Measurements from ENCODE around the gene ADAMTS19. TPM values are rescaled to one million over a fixed set of nuclear protein-coding genes. Genes with fewer than 3 reads are reported as not detected.
A peak's percentile ranks its signal among the peaks of the same experiment; 100 is the strongest.

ADAMTS19 gene
- total RNA-seq, 1 donor from 2014 or later, result under 0.01 TPM

DNA sequence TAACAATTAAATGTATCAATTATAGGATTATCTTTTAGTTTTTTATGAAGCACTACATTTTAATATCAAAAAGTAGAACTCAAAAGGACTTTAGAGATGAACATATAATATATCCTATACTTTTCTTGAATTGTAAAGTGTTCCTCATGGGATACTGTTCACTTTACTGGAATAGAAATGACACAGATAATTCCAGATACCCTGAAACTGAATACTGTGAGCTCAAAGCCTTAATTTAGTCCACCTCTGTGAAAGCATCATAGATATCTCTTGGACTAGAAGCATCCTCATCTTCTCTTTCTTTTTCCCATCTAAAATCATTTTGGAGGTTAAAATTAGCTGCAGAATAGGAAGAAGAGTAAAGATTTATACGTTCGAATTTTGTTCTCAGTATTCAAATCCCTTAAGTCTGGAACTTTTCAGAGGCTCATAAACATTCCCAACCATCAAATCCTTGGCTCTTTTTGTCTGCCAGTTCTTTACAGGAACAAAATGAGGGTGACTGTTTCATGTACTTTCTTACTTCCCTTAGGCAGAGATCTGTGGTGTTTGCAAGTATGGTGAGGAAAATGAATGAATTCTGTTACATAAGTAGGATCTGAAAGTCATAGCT, 49.4 kb downstream of the ADAMTS19 start:
- Histone ChIP-seq H3K27me3 (ENCODE audit: control insufficient read depth, insufficient read depth, low read length) (no peaks in the 10 kb centered on the region), H3K36me3 (ENCODE audit: control insufficient read depth, insufficient read depth, low read length) (no peaks in the 10 kb centered on the region), H3K4me3 (ENCODE audit: low read depth, low read length) (no peak overlapping the region)
- no peak for FAIRE-seq
- TF ChIP-seq, protein P1, sequence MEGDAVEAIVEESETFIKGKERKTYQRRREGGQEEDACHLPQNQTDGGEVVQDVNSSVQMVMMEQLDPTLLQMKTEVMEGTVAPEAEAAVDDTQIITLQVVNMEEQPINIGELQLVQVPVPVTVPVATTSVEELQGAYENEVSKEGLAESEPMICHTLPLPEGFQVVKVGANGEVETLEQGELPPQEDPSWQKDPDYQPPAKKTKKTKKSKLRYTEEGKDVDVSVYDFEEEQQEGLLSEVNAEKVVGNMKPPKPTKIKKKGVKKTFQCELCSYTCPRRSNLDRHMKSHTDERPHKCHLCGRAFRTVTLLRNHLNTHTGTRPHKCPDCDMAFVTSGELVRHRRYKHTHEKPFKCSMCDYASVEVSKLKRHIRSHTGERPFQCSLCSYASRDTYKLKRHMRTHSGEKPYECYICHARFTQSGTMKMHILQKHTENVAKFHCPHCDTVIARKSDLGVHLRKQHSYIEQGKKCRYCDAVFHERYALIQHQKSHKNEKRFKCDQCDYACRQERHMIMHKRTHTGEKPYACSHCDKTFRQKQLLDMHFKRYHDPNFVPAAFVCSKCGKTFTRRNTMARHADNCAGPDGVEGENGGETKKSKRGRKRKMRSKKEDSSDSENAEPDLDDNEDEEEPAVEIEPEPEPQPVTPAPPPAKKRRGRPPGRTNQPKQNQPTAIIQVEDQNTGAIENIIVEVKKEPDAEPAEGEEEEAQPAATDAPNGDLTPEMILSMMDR (IDR thresholded peaks at IDR 0.05; ENCODE audit: insufficient read depth, low read length, severe bottlenecking), result no peak
- no peak for DNase-seq (ENCODE audit: low read depth)

DNA sequence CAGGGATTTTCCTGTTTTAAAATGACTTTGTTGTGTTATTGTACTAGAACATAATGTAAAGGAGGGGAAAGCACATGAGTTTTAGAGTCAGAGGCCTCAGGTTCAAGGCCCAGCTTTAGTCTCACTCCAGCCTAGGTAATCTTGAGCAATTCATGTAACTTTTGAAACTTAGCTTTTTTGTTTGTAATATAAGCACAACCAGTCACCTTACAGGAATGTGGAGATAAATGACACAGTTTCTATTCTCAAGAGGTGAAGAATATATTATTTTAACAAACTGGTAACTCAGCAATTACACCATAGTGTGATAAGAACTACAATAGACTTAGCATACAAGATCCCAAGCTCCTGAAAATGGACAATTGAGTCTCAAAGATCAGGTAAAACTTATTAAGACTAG, 51.2 kb downstream of the ADAMTS19 start:
- peak; percentile 58 for DNase-seq (ENCODE audit: low read depth)
- Histone ChIP-seq H3K4me3 (ENCODE audit: low read depth, low read length) (no peak overlapping the region), H3K27me3 (ENCODE audit: control insufficient read depth, insufficient read depth, low read length) (no peaks in the 10 kb centered on the region), H3K36me3 (ENCODE audit: control insufficient read depth, insufficient read depth, low read length) (no peaks in the 10 kb centered on the region)
- FAIRE-seq, result no peak
- TF ChIP-seq, protein P1 (IDR thresholded peaks at IDR 0.05; ENCODE audit: insufficient read depth, low read length, severe bottlenecking), result no peak

DNA sequence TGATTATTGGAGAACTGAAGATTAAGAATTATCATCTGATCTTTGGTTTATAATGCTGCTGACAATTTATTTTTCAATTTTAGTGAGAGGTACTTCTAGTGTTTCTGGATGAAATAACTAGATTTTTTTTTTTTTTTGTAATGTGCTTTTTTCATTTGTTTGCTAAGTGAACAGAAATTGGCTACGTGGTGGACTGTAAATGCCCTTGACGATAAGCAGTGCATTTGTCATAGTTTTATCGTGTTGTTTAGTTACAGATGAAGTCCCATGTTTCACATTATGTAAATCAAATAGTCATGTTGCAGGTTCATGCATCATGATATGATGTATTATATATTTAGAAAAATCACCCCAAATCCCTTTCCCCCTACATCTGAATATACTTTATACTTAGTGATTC, 81.0 kb downstream of the ADAMTS19 start:
- no peak for DNase-seq (ENCODE audit: low read depth)
- Histone ChIP-seq H3K27me3 (ENCODE audit: control insufficient read depth, insufficient read depth, low read length) (no peaks in the 10 kb centered on the region), H3K4me3 (ENCODE audit: low read depth, low read length) (no peak overlapping the region), H3K36me3 (ENCODE audit: control insufficient read depth, insufficient read depth, low read length) (no peaks in the 10 kb centered on the region)
- FAIRE-seq, result no peak
- TF ChIP-seq, protein P1 (IDR thresholded peaks at IDR 0.05; ENCODE audit: insufficient read depth, low read length, severe bottlenecking), result no peak

DNA sequence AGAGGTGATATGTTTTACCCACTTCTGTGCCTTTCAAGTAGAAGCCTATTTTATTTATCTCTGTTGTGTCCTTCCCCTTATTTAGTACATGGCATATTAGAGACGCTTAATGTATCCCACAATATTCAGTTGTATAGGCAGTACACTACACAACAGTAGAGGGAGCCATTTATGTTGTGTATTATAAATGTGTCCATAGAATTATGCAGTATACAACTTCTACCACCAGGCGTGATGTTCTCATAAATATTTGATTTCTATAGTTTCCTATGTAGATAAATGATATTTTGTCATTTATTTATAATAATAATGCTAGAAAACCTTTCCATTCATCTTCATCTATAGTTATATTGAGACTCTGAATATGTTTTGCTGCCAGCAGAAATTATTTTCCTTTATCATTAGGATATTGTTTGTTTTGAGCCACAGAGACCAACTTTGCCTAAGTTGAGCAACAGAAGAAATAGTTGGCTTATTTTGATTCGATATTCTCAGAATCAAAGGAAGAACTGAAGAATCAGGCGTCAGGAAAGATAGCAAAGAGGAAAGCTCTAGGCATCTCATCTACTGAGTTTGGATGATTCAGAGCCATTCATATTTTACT, 81.7 kb downstream of the ADAMTS19 start:
- DNase-seq (ENCODE audit: low read depth) (peak; percentile 66), FAIRE-seq (no peak)
- Histone ChIP-seq H3K36me3 (ENCODE audit: control insufficient read depth, insufficient read depth, low read length) (no peaks in the 10 kb centered on the region), H3K4me3 (ENCODE audit: low read depth, low read length) (no peak overlapping the region), H3K27me3 (ENCODE audit: control insufficient read depth, insufficient read depth, low read length) (no peaks in the 10 kb centered on the region)
- TF ChIP-seq, protein P1 (IDR thresholded peaks at IDR 0.05; ENCODE audit: insufficient read depth, low read length, severe bottlenecking), result peak; percentile 38

DNA sequence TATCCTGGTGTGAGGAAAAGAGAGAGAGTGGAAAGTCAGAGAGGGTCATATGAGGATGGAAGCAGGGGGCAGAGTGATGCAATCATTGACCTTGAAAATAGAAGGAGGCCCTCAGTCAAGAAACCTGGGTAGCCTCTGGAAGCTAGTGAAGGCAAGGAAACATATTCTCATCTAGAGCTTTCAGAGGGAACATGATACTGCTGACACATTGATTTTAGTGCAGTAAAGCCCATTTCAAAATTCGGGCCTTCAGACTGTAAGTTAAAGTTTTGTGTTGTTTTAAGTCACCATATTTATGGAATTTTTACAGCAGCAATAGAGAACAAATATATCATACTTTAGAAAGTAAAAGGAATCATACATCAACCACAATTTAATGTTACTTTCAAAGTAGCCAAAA, 87.0 kb downstream of the ADAMTS19 start:
- no peak overlapping the region for H3K4me3 ChIP-seq (ENCODE audit: low read depth, low read length)
- H3K27me3 ChIP-seq (ENCODE audit: control insufficient read depth, insufficient read depth, low read length), result no peaks in the 10 kb centered on the region
- FAIRE-seq (no peak), DNase-seq (ENCODE audit: low read depth) (no peak)
- TF ChIP-seq, protein P1 (IDR thresholded peaks at IDR 0.05; ENCODE audit: insufficient read depth, low read length, severe bottlenecking), result no peak
- no peaks in the 10 kb centered on the region for H3K36me3 ChIP-seq (ENCODE audit: control insufficient read depth, insufficient read depth, low read length)

Data from bronchial epithelial cell (primary cell).